H1 (cell line): Measurements from ENCODE around the gene CAMTA1. TPM values are rescaled to one million over a fixed set of nuclear protein-coding genes. Genes with fewer than 3 reads are reported as not detected.

Experiments
- CTBP2 ChIP-seq: IDR thresholded peaks from 2 replicates; pipeline ENCODE4 v1.7.0; 2011; ENCODE audit warnings: borderline replicate concordance, mild to moderate bottlenecking, moderate library complexity, mixed read lengths, low read length; ENCODE audit not compliant: insufficient read depth, insufficient read length
- HDAC6 ChIP-seq: IDR thresholded peaks from one replicate; pipeline ENCODE4 v1.7.1; 2012; ENCODE audit warnings: low read depth, mild to moderate bottlenecking, inconsistent platforms, low read length, moderate library complexity
- polyA plus RNA-seq, 7 experiments: library from polyadenylated mRNA; depleted of rRNA in 3 of 7; stranded (reverse) in 5 of 7; unstranded in 2 of 7; fragments of >200 nt in 5 of 7; fragments of 200-250 nt in 2 of 7; gene quantifications; 1 replicate in 5 of 7; 2 replicates in 1 of 7; 4 replicates in 1 of 7; pipeline versions ENCODE4 v1.2.1 to v1.2.3, GENCODE V29; 2011 to 2013; ENCODE audit warnings: missing spikeins in 2 of 7, mixed read lengths in 2 of 7
- total RNA-seq: library from RNA; stranded (reverse); fragmentation: NEBNext Ultra II Directional; extraction: Animal tissue kit (Norgen Biotek cat#: 25700); gene quantifications from 2 replicates; pipeline ENCODE4 v1.2.1, GENCODE V29; 2021
- TF ChIP-seq, protein P1 (sequence below): fragments of 300-600 bp; sonication (generic); IDR thresholded peaks from 2 replicates; pipeline ENCODE4 v1.7.1; 2012; ENCODE audit warnings: low read length, moderate library complexity, mild to moderate bottlenecking, inconsistent platforms; ENCODE audit not compliant: insufficient replicate concordance

The CAMTA1 gene
- total and polyA plus RNA-seq, 2 of the 8 experiments (the other 6 are each of a cell fraction or from before 2014, with no cell fraction given), result 65.0 to 119 TPM

DNA sequence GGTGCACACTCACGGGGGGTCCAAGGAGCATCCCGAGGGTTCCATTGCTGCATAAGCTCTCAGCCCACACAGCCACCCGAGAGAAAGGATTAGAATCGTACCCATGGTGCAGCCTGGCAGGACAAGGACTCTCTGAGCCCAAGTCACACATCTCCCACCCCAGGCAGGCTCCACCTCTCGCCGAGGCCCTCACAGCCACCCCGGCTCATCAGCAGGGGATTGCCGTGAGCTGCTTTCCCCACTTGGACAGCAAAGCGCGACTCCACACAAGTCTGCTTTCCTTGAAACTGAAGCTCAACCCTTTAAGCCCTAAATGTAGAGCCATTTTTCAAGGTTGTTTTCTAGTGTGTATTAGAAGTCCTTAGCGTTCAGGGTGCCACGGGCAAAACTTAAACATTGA, 679.5 kb downstream of the CAMTA1 start (continued):
- TF ChIP-seq, protein P1, sequence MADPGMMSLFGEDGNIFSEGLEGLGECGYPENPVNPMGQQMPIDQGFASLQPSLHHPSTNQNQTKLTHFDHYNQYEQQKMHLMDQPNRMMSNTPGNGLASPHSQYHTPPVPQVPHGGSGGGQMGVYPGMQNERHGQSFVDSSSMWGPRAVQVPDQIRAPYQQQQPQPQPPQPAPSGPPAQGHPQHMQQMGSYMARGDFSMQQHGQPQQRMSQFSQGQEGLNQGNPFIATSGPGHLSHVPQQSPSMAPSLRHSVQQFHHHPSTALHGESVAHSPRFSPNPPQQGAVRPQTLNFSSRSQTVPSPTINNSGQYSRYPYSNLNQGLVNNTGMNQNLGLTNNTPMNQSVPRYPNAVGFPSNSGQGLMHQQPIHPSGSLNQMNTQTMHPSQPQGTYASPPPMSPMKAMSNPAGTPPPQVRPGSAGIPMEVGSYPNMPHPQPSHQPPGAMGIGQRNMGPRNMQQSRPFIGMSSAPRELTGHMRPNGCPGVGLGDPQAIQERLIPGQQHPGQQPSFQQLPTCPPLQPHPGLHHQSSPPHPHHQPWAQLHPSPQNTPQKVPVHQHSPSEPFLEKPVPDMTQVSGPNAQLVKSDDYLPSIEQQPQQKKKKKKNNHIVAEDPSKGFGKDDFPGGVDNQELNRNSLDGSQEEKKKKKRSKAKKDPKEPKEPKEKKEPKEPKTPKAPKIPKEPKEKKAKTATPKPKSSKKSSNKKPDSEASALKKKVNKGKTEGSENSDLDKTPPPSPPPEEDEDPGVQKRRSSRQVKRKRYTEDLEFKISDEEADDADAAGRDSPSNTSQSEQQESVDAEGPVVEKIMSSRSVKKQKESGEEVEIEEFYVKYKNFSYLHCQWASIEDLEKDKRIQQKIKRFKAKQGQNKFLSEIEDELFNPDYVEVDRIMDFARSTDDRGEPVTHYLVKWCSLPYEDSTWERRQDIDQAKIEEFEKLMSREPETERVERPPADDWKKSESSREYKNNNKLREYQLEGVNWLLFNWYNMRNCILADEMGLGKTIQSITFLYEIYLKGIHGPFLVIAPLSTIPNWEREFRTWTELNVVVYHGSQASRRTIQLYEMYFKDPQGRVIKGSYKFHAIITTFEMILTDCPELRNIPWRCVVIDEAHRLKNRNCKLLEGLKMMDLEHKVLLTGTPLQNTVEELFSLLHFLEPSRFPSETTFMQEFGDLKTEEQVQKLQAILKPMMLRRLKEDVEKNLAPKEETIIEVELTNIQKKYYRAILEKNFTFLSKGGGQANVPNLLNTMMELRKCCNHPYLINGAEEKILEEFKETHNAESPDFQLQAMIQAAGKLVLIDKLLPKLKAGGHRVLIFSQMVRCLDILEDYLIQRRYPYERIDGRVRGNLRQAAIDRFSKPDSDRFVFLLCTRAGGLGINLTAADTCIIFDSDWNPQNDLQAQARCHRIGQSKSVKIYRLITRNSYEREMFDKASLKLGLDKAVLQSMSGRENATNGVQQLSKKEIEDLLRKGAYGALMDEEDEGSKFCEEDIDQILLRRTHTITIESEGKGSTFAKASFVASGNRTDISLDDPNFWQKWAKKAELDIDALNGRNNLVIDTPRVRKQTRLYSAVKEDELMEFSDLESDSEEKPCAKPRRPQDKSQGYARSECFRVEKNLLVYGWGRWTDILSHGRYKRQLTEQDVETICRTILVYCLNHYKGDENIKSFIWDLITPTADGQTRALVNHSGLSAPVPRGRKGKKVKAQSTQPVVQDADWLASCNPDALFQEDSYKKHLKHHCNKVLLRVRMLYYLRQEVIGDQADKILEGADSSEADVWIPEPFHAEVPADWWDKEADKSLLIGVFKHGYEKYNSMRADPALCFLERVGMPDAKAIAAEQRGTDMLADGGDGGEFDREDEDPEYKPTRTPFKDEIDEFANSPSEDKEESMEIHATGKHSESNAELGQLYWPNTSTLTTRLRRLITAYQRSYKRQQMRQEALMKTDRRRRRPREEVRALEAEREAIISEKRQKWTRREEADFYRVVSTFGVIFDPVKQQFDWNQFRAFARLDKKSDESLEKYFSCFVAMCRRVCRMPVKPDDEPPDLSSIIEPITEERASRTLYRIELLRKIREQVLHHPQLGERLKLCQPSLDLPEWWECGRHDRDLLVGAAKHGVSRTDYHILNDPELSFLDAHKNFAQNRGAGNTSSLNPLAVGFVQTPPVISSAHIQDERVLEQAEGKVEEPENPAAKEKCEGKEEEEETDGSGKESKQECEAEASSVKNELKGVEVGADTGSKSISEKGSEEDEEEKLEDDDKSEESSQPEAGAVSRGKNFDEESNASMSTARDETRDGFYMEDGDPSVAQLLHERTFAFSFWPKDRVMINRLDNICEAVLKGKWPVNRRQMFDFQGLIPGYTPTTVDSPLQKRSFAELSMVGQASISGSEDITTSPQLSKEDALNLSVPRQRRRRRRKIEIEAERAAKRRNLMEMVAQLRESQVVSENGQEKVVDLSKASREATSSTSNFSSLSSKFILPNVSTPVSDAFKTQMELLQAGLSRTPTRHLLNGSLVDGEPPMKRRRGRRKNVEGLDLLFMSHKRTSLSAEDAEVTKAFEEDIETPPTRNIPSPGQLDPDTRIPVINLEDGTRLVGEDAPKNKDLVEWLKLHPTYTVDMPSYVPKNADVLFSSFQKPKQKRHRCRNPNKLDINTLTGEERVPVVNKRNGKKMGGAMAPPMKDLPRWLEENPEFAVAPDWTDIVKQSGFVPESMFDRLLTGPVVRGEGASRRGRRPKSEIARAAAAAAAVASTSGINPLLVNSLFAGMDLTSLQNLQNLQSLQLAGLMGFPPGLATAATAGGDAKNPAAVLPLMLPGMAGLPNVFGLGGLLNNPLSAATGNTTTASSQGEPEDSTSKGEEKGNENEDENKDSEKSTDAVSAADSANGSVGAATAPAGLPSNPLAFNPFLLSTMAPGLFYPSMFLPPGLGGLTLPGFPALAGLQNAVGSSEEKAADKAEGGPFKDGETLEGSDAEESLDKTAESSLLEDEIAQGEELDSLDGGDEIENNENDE, result no peak
- TF ChIP-seq CTBP2 (no peak), HDAC6 (no peak)
